GM12878 (cell line): Measurements from ENCODE around the gene ZBED5.

Experiments
- CBFB ChIP-seq: IDR thresholded peaks from 2 replicates; pipeline ENCODE4 v1.6.1; 2016; ENCODE audit warnings: antibody characterized with exemption, low read depth
- CHD2 ChIP-seq: IDR thresholded peaks from 2 replicates; pipeline ENCODE4 v1.6.1; 2011; ENCODE audit warnings: low read depth, low read length, improper control_type of control experiment, borderline replicate concordance
- NFXL1 ChIP-seq: fragments of 450-650 bp; IDR thresholded peaks from 2 replicates; pipeline ENCODE4 v1.6.1; 2017; ENCODE audit warnings: antibody characterized with exemption, mild to moderate bottlenecking, borderline replicate concordance

- TF ChIP-seq CHD2 (no peak), NFXL1 (no peak), CBFB (no peak)
Measured at GRCh38 chr11:10856689-10857458, 979 bp downstream of the ZBED5 start.
